HG02759 (cell line): ENCODE results near the gene KCNMB2.
"Not testable (repeated sequence)": the region's sequence is repeated elsewhere in the genome, so short reads cannot be mapped to it uniquely, and the experiment has no call there.

Experiments used
- ATAC-seq: cut with Tn5 transposase; IDR thresholded peaks from one replicate; pipeline ENCODE4 v1.9.1; 2021; ENCODE audit warnings: mild to moderate bottlenecking, moderate library complexity; ENCODE audit not compliant: unreplicated experiment

Gene KCNMB2

DNA sequence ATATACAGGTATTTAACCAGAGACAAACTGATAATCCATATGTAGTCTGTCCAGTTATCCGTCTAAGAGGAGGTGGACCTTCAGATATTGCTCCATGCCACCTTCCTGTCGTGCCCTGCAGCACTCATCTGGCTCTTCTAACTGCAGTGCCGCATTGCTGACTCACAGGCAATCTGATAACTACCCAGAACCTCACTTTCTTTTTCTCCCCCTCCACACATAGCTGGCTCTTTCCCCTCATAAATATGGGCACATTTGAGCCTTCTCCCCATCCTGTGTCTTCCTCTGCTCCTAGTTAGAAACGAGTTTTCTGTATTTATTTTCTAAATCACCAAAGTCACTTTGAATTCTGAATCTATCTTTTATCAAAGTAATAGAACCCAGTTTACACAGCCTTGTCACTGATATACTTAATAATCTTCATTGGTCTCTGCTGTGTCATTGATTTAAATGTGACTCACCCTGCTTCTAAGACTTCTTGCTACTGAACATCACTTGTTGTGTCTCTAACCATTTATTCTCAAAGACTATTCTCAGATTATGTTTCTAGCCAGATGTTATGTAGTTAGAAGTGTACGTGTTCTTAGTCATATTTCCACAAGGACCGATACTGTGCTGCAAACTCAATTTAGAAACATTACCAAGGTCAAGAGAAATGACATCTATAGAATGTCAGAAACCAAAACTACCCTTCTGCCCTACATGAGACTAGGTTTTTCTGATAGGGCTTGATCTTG lies 17.4 kb upstream of the KCNMB2 start:
- peak; percentile 79 for ATAC-seq

DNA sequence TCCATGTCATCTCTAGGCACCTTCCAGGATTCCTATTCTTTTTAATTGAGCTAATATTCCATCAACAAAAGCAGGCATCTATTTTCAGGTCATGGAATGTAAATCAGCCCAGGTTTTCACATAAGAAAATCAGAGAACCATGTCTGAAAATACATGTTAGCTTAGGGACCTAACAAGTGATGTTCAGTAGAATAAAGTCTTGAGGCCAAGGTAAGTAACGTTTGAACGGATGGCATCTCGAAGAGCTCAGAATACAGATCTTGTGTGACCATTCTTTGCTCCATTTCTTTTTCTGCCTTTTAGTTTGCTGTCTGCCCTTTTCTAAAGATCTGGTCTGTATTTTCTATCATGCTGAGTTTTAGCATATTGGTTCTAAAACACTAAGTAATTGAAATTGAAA lies 16.5 kb upstream of the KCNMB2 start:
- no peak for ATAC-seq

DNA sequence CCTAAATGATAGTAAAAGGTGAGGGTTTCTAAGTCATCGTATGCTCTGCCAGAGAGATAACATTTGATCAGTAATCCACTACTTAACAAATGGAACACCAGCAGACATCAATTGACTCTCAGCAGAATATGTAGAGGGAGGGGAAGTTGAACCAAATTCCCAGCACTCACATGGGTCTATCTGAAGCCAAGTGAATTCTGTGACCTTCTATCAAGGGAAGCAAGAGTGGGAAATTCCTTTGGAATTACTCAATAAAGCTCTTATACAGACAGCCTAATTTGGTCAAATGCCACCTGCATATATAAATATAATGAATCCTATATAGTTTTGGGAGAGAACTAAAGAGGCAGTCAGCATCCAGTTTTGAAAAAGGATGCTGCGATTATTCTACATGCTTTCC lies 15.8 kb upstream of the KCNMB2 start:
- no peak for ATAC-seq

DNA sequence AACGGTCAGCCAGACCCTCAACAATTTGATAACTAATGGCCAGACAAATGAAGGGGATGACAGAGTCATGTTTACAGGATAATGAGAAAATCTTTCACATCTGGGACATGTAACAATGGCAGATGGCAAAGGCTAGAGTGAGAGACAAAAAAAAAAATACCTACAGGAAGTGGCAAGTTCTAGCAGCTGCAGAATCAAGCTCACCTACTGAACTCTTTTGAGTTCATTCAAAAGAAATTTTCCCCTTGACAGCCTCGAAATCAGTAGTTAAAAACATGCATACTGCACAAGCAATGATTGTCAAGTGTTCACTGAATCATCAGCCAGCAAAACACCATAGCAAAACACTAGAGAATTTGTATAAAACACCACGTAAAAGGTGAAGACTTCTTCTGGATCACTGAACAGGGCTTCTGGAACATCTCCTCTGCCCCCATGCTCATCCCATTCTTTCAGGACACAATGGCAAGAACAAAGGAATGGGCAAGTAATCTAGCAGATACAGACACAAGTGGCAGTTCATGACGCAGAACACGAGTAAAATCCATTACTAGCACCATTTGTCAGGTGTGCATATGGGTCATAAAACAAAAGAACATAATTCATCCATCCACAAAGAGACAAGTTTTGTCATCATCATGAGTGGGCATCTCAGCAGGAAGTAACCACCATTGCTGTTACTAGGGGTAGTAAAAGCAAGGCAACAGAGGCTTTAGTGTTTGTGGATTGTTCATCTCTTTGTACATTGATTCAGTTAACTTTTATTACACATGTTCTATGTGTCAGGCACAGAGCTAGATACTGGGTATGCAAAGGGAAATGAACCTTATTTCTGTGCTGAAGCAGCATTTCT lies 13.8 kb upstream of the KCNMB2 start:
- peak; percentile 19 for ATAC-seq

DNA sequence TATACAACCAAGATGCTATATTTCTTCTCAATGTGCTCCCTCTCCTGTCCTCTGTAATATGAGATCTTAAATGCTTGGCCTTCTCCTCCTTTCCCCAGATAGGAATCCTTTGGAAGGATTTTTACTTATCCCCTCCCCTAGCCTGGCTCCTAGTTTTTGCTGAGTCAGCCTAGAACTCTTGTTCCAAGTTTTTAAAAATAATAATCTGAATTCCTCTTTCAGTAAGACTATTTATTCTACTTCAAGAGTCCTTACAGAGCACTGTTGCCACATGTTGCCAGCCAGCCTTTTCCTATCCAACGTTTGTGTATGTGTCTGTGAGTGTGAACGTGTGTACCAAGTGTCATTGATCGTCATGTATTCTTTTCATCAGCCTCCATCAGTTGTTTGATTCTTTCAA lies 11.0 kb upstream of the KCNMB2 start:
- ATAC-seq, result no peak

DNA sequence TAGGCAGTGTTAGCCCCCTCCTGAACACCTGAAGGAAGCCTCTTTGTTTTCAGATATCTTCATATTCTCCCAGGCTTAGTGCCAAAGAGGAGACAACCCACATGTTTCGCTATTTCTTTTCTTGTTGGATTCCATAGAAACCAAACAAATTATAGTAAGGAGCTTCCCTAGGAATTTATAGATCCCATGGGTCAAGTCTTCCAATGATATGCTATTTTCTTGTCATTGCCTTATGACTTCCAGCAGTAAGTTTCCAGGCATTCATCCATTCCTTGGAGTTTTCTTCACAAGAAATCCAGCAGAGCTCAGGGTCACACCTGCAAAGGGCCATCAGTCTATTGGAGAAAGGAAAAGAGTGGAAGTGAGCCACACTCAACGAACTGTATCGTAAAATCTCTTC lies 9.9 kb upstream of the KCNMB2 start:
- ATAC-seq, result no peak

GRCh38 chr3:178527981-178528380 lies 8.3 kb upstream of the KCNMB2 start:
- ATAC-seq, result no peak

DNA sequence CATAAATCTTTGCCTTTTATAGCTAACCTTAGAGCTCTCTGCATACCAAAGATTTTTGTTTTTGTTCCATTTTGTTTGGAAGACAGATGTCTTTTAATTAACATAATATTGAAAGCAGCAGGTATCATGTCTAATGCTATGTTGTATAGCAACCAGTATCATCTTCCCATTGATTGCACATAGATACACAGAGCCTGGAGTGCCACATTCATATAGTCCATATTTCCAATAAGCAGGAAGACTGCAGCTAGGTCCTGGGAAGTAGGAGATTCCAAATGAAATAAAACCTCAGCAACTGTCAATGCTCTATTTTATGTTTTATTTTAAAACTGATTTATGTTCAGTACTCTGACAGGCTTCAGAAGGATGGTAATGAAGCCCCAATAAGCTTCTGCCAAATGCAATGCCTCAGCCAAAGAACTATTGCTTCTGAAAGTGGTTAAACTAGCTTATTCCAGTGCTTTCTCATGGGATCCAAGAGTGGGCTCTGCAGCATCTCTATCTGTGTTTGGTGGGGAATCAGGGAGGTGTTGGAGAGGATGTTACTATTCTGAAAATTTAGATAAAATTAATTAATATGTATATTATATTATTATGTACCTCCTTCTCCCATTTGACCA lies 6.5 kb upstream of the KCNMB2 start:
- ATAC-seq, result no peak

DNA sequence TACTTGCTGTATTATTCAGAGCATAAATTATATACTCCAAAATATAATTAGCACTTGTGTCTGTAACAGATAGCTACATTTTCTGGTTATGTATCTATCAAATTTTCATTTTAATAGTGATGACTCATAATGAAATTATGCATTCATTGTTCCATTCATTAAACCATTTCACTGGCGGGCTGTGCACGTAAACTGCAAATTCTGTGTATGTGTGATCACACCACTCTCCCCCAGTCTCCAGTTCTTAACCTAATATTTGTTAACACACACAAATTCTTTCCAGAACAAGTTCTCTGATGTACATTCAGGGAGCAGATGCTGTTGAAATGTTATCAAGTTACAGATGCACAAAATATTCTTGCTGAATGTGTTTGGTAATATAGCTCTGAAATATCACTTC lies 3.8 kb upstream of the KCNMB2 start:
- ATAC-seq, result no peak

- no peak for ATAC-seq
These were observed 978 bp downstream of the KCNMB2 start for GRCh38 chr3:178537122-178537705.

DNA sequence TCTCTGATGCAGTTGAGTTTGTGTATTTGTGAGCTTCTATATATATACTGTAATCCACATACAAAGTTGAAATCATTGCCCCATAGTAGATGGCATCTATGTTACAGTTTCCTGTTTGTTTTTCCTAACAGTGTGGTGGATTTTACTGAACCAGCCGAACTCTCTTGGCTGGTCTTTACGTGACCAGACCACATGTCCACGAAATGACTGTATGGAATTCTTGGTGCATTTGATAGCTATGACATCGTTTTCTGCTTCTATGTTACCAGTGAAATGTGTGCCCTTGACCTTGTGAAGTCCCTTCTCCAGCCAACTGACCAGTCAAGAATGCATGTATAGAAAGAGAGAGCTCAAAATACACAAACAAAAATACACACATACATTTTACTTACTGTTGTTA lies 1.8 kb downstream of the KCNMB2 start:
- ATAC-seq, result no peak

DNA sequence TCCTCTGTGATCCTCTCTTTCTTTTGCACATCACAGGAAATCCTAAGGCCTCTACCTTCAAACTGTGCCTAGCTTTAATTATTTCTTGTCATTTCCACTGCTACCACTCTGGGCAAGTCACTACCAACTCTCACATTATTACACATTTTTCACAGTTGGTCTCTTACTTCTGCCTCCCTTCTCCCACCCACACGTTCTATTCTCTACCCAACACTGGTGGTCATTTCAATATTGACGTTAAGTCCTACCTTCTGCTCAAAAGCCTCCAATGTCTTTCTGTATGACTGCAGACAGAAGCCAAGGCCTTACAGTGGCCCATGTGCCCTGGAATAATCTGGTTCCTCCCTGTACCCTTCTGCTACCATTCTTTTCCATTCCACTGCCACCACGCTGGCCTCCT lies 3.9 kb downstream of the KCNMB2 start:
- ATAC-seq, result no peak

DNA sequence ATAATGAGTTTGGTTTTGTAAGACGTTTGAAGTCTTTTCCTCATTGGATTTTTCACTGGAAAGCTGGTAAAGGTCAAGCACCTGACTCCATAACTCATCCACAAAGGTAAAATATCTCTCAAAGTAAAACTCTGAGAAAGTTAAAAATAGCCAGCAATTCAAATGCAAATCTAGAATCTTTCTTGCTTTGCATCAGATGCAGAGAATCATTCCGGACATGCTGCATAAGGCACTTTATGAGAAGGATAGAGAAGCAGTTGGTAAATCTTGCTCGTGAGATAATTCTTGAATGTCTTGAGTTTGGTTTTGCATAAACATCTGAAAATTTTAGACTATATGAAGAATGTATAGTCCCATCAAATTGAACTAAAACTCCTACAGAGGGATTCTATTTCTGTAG lies 9.1 kb downstream of the KCNMB2 start:
- no peak for ATAC-seq

GRCh38 chr3:178546079-178546478 lies 9.8 kb downstream of the KCNMB2 start:
- ATAC-seq, result no peak

- not testable (repeated sequence) for ATAC-seq
These were observed 13.2 kb downstream of the KCNMB2 start for GRCh38 chr3:178549426-178549825.

- ATAC-seq, result no peak
These were observed 15.7 kb downstream of the KCNMB2 start for GRCh38 chr3:178551916-178552321.

- ATAC-seq, result no peak
These were observed 22.4 kb downstream of the KCNMB2 start for GRCh38 chr3:178558637-178559036.

DNA sequence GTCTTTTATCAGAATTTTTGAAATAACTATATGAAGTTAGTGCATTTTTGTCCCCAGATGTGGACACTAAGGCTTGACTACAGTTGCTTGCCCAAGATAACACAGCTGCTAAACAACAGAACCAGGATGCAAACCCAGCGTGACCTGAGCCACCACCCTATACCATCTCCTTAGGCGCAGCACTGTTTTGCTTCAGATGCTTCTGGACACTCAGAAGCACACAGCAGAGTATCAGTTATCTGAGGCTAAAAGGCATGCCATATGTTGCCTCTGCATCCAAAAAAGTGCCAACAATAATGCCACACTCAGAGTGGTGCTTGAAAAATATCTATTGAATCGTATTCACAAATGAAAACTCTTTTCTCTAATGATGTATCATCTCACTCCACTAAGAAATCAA lies 24.5 kb downstream of the KCNMB2 start:
- ATAC-seq, result no peak

- ATAC-seq, result no peak
These were observed 25.0 kb downstream of the KCNMB2 start for GRCh38 chr3:178561239-178561638.

- no peak for ATAC-seq
These were observed 26.1 kb downstream of the KCNMB2 start for GRCh38 chr3:178562143-178562946.

DNA sequence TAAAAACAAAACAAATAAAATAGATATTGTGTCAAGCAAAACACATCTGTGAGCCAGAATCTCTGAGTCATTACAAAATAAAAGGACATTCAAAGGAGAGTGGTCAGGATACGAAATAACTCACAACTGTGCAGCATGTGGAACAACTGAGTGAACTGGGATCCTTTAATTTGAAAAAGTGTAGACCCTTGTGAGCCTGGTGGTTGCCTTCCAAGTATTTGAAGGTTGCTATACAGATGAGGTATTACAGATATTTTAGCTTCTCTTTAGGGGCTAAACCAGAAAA lies 26.7 kb downstream of the KCNMB2 start:
- ATAC-seq, result no peak
